ENCODE data around the gene PLEKHG7.
"Not testable (repeated sequence)": the region's sequence is repeated elsewhere in the genome, so short reads cannot be mapped to it uniquely, and the experiment has no call there.

Gene PLEKHG7

GRCh38 chr12:92717202-92717601, 14.4 kb downstream of the PLEKHG7 start:
- DNase-seq, result no peak

GRCh38 chr12:92718483-92718990, 15.7 kb downstream of the PLEKHG7 start:
- no peak for DNase-seq

- no peak for DNase-seq
Measured at GRCh38 chr12:92719674-92720073, 16.9 kb downstream of the PLEKHG7 start.

GRCh38 chr12:92721130-92721529, 18.3 kb downstream of the PLEKHG7 start:
- no peak for DNase-seq

- DNase-seq, result no peak
Measured at GRCh38 chr12:92721656-92722055, 18.9 kb downstream of the PLEKHG7 start.

GRCh38 chr12:92722897-92723296, 20.1 kb downstream of the PLEKHG7 start:
- DNase-seq, result no peak

- DNase-seq, result no peak
Measured at GRCh38 chr12:92726850-92727249, 24.1 kb downstream of the PLEKHG7 start.

- no peak for DNase-seq
Measured at GRCh38 chr12:92729773-92730305, 27.1 kb downstream of the PLEKHG7 start.

GRCh38 chr12:92730758-92731157, 28.0 kb downstream of the PLEKHG7 start:
- DNase-seq, result no peak

- no peak for DNase-seq
Measured at GRCh38 chr12:92732216-92732615, 29.4 kb downstream of the PLEKHG7 start.

- DNase-seq, result no peak
Measured at GRCh38 chr12:92732716-92733115, 29.9 kb downstream of the PLEKHG7 start.

GRCh38 chr12:92733181-92733580, 30.4 kb downstream of the PLEKHG7 start:
- no peak for DNase-seq

GRCh38 chr12:92733661-92734060, 30.9 kb downstream of the PLEKHG7 start:
- no peak for DNase-seq

GRCh38 chr12:92735131-92735721, 32.4 kb downstream of the PLEKHG7 start:
- no peak for DNase-seq

GRCh38 chr12:92736605-92737004, 33.8 kb downstream of the PLEKHG7 start:
- DNase-seq, result no peak

- no peak for DNase-seq
Measured at GRCh38 chr12:92737855-92738850, 35.4 kb downstream of the PLEKHG7 start.

GRCh38 chr12:92739113-92739512, 36.3 kb downstream of the PLEKHG7 start:
- DNase-seq, result no peak

- DNase-seq, result no peak
Measured at GRCh38 chr12:92740411-92740810, 37.6 kb downstream of the PLEKHG7 start.

- no peak for DNase-seq
Measured at GRCh38 chr12:92743026-92743425, 40.2 kb downstream of the PLEKHG7 start.

GRCh38 chr12:92745856-92746550, 43.2 kb downstream of the PLEKHG7 start:
- no peak for DNase-seq

- DNase-seq, result no peak
Measured at GRCh38 chr12:92747151-92747550, 44.4 kb downstream of the PLEKHG7 start.

- not testable (repeated sequence) for DNase-seq
Measured at GRCh38 chr12:92749691-92750090, 46.9 kb downstream of the PLEKHG7 start.
